Caco-2 (cell line): ENCODE measurements around the gene MAP3K19. TPM values are rescaled to one million over a fixed set of nuclear protein-coding genes. Genes with fewer than 3 reads are reported as not detected.

Experiments used
- BruUV-seq: library from RNA; stranded (reverse); fragments of 400-500 nt; replicated peaks from 2 replicates; lab custom pipeline; 2021; lab: Mats Ljungman, UMichigan
- CTCF ChIA-PET: fragments of 300-600 bp; sonication (Branson Sonifier 250); formaldehyde crosslinking; loops from one replicate; lab custom pipeline; 2022; ENCODE audit warnings: antibody characterized with exemption; lab: Charles Lee
- POLR2A ChIA-PET: fragments of 300-600 bp; sonication (Branson Sonifier 250); formaldehyde crosslinking; loops from one replicate; lab custom pipeline; 2022; ENCODE audit warnings: antibody characterized with exemption; lab: Charles Lee
- DNase-seq, 2 experiments: peaks; one replicate each; pipeline versions ENCODE4 v3.0.0 to v3.0.0-alpha.2; 2020 to 2022
- H3K27me3 ChIP-seq: replicated peaks from 2 replicates; pipeline ENCODE4 v1.6.0; 2011; ENCODE audit warnings: low read length; ENCODE audit not compliant: control insufficient read depth, insufficient read depth
- H3K36me3 ChIP-seq: 2 replicates; pipeline ENCODE4 v1.5.1; 2011; ENCODE audit warnings: low read length; ENCODE audit not compliant: control insufficient read depth, insufficient read depth
- H3K4me1 ChIP-seq: fragments of 250-450 bp; sonication (Bioruptor Pico); 2 replicates; pipeline ENCODE4 v1.5.1; 2020; ENCODE audit warnings: mild to moderate bottlenecking
- H3K4me3 ChIP-seq: 2 replicates; pipeline ENCODE4 v1.5.1; 2011; ENCODE audit warnings: low read depth, mild to moderate bottlenecking, control low read depth, low read length
- H3K9me3 ChIP-seq: fragments of 250-450 bp; sonication (Bioruptor Pico); 2 replicates; pipeline ENCODE4 v1.5.1; 2020; ENCODE audit warnings: mild to moderate bottlenecking, moderate library complexity
- H3K27ac Mint-ChIP-seq: one replicate; pipeline ENCODE4 v1.8.0; 2022; ENCODE audit warnings: mixed read lengths; ENCODE audit not compliant: unreplicated experiment
- H3K27me3 Mint-ChIP-seq: one replicate; pipeline ENCODE4 v1.8.0; 2022; ENCODE audit warnings: mixed read lengths; ENCODE audit not compliant: insufficient read depth, unreplicated experiment
- H3K36me3 Mint-ChIP-seq: one replicate; pipeline ENCODE4 v1.8.0; 2022; ENCODE audit warnings: mild to moderate bottlenecking, mixed read lengths; ENCODE audit not compliant: insufficient read depth, unreplicated experiment
- H3K4me1 Mint-ChIP-seq: one replicate; pipeline ENCODE4 v1.8.0; 2022; ENCODE audit warnings: low read depth, mixed read lengths; ENCODE audit not compliant: unreplicated experiment
- H3K4me3 Mint-ChIP-seq: one replicate; pipeline ENCODE4 v1.8.0; 2022; ENCODE audit warnings: mild to moderate bottlenecking, moderate library complexity, mixed read lengths; ENCODE audit not compliant: unreplicated experiment
- H3K9me3 Mint-ChIP-seq: one replicate; pipeline ENCODE4 v1.8.0; 2022; ENCODE audit warnings: mixed read lengths; ENCODE audit not compliant: unreplicated experiment
- CTCF ChIP-seq, 2 experiments: fragments of 200-600 bp in 1 of 2; IDR thresholded peaks; 1 replicate in 1 of 2; 2 replicates in 1 of 2; pipeline versions ENCODE4 v1.5.1 to v1.8.0; 2011 to 2022; ENCODE audit warnings: antibody characterized with exemption in 1 of 2, control low read depth in 1 of 2, inconsistent platforms in 1 of 2, low read depth in 1 of 2, low read length in 1 of 2, mild to moderate bottlenecking in 1 of 2, moderate library complexity in 1 of 2; ENCODE audit not compliant: insufficient read depth in 1 of 2, severe bottlenecking in 1 of 2, unreplicated experiment in 1 of 2
- intact Hi-C: fragments of 100-400 bp; cut with micrococcal nuclease; formaldehyde crosslinking; loops from one replicate; pipeline ENCODE4 v1.10.0; 2022; ENCODE audit not compliant: unreplicated experiment
- total RNA-seq: library from RNA; stranded (reverse); gene quantifications from 2 replicates; pipeline ENCODE4 v1.2.3, GENCODE V29; 2022

MAP3K19 gene
- total RNA-seq, 1 experiment from 2014 or later = not detected

GRCh38 chr2:134917360-134917865 is 129.8 kb downstream of the MAP3K19 start:
- H3K4me3 ChIP-seq = peak overlapping the region; percentile 89
- H3K4me1 Mint-ChIP-seq = no peaks in the 10 kb centered on the region
- no peaks in the 10 kb centered on the region for H3K36me3 ChIP-seq
- no TSS peak for BruUV-seq
- TF ChIP-seq CTCF (IDR thresholded peaks at IDR 0.05; ENCODE audit: insufficient read depth in 1 of 2, low read depth in 1 of 2, low read length in 1 of 2, severe bottlenecking in 1 of 2, unreplicated experiment in 1 of 2) = no peak
- H3K36me3 Mint-ChIP-seq = peaks cover 29% of the 10 kb centered on the region
- H3K27me3 Mint-ChIP-seq = no peaks in the 10 kb centered on the region
- no peaks in the 10 kb centered on the region for H3K27me3 ChIP-seq
- peak overlapping the region; percentile 97 for H3K27ac Mint-ChIP-seq
- DNase-seq = peak in 1 of 2 experiments; percentile 27
- POLR2A ChIA-PET = no interaction called here
- H3K4me3 Mint-ChIP-seq = peak overlapping the region; percentile 92
- CTCF ChIA-PET = interaction anchor here (0.6 to 1.3 kb wide), 2 partner anchors 141 to 467 kb away, joined by 3 to 5 read pairs; no protein-coding TSS in a partner anchor
- 0 out of 2 replicates have a peak, but pooled peaks cover 8% of the 10 kb centered on the region for H3K4me1 ChIP-seq
- H3K9me3 ChIP-seq = peaks cover 3% of the 10 kb centered on the region; the same call in 1 of the 2 replicates
- peaks cover 15% of the 10 kb centered on the region for H3K9me3 Mint-ChIP-seq
- intact Hi-C loops = no loop called here

Other genes starting within 250 kb of the MAP3K19 start
- gene ACMSD, start 208.8 kb downstream of the MAP3K19 start, total RNA-seq = not detected in 2 replicates
- gene CCNT2, start 128.6 kb downstream of the MAP3K19 start, total RNA-seq = 39.4 and 42.9 TPM in 2 replicates
- gene RAB3GAP1, start 4.8 kb upstream of the MAP3K19 start, total RNA-seq = 41.5 and 43.1 TPM in 2 replicates